Stomach (tissue), 9 donors: ENCODE results near the gene H2AZ1. TPM values are rescaled to one million over a fixed set of nuclear protein-coding genes. Genes with fewer than 3 reads are reported as not detected.

ENCODE experiments used
- DNase-seq, 2 donors: peaks; one replicate each; pipeline versions ENCODE4 v3.0.0 to v3.0.0-alpha.2; 2013 to 2019
- H3K27ac ChIP-seq, 5 donors: fragments of 200-600 bp in 4 of 5; sonication (generic) in 4 of 5; one replicate each; pipeline ENCODE4 v1.5.1; 2013 to 2019; ENCODE audit warnings: mild to moderate bottlenecking in 1 of 5, moderate library complexity in 1 of 5
- H3K27me3 ChIP-seq, 3 donors: fragments of 200-600 bp; sonication (generic); one replicate each; pipeline ENCODE4 v1.5.1; 2017 to 2019; ENCODE audit warnings: mixed run types in 1 of 3
- H3K36me3 ChIP-seq, 4 donors: fragments of 200-600 bp; sonication (generic); 1 replicate in 3 of 4; 2 replicates in 1 of 4; pipeline ENCODE4 v1.5.1; 2016 to 2019
- H3K4me1 ChIP-seq, 4 donors: fragments of 200-600 bp; sonication (generic); one replicate each; pipeline ENCODE4 v1.5.1; 2016 to 2019
- H3K4me3 ChIP-seq, 4 donors: fragments of 200-600 bp; sonication (generic) in 3 of 4; one replicate each; pipeline ENCODE4 v1.5.1; 2016 to 2019; ENCODE audit warnings: mild to moderate bottlenecking in 1 of 4
- H3K9me3 ChIP-seq, 4 donors: fragments of 200-600 bp; sonication (generic); one replicate each; pipeline ENCODE4 v1.5.1; 2016 to 2019
- EP300 ChIP-seq: sonication (generic); formaldehyde crosslinking; IDR thresholded peaks from one replicate; pipeline ENCODE4 v1.6.1; 2017; ENCODE audit warnings: antibody characterized with exemption
- POLR2A ChIP-seq, 4 donors: fragments of 450-650 bp; IDR thresholded peaks; one replicate each; pipeline ENCODE4 v1.6.1; 2016; ENCODE audit warnings: antibody characterized with exemption in 4 of 4, control low read depth in 2 of 4, mild to moderate bottlenecking in 1 of 4, moderate library complexity in 1 of 4
- POLR2AphosphoS5 ChIP-seq, 3 donors: sonication (generic); formaldehyde crosslinking; IDR thresholded peaks; one replicate each; pipeline ENCODE4 v1.6.1; 2016; ENCODE audit warnings: antibody characterized with exemption in 3 of 3
- WGBS, 5 donors: extraction: QIAGEN DNeasy Blood & Tissue Kit in 3 of 5; methylation state at CpG; one replicate each; pipeline versions ENCODE4 v1.1.5 to v1.1.7; 2013 to 2018; 5-methylcytosine and 5-hydroxymethylcytosine counted together
- intact Hi-C: fragments of 100-400 bp; cut with DNase I; formaldehyde crosslinking; loops from one replicate; pipeline ENCODE4 v1.15.1; 2023; ENCODE audit warnings: low total_unique reads
- polyA plus RNA-seq, 3 donors: library from polyadenylated mRNA; stranded (reverse); fragments of 200-250 nt; gene quantifications; one replicate each; pipeline ENCODE4 v1.2.3, GENCODE V29; 2013
- total RNA-seq, 5 donors: library from RNA; depleted of rRNA; stranded (reverse); fragments of >200 nt; gene quantifications; one replicate each; pipeline versions ENCODE4 v1.1.0 to v1.2.3, GENCODE V29; 2014 to 2016
- TF ChIP-seq, protein P1 (sequence below), 7 experiments: fragments of 450-650 bp in 4 of 7; fragments of 200-600 bp in 3 of 7; sonication (generic) in 3 of 7; IDR thresholded peaks; one replicate each; pipeline ENCODE4 v1.5.1; 2016 to 2019; ENCODE audit warnings: antibody characterized with exemption in 7 of 7, control low read depth in 2 of 7, mild to moderate bottlenecking in 1 of 7
- donor health status: healthy with polysubstance abuse.
- donor health status: Bipolar disorder and iron deficiency.
- donor health status: healthy.

H2AZ1 gene
- total and polyA plus RNA-seq, 8 donors, result 51.6 to 351 (median 175) TPM

DNA sequence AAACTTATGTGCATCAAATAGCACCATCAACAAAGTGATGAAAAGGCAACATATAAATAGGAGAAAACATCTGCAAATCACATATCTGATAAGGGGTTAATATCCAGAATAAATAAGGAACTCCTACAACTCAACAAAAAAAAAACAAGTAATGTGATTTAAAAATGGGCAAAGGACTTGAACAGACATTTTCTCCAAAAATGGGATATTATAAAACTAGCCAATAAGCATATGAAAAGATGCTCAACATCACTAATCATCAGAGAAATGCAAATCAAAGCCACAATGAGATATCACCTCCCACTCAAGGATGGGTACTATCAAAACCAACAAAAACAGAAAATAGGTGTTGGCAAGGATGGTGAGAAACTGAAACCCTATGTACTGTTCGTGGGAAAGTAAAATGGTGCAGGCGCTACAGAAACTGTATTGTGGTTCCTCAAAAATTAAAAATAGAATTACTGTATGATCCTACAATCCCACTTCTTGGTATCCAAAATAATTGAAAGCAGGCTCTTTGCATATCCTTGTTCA is 6.1 kb downstream of the H2AZ1 start:
- WGBS, 5 donors, result 84 to 91% (median 88%) methylated on average over 2 of the region's 2 CpGs

GRCh38 chr4:99938243-99938753 is 11.8 kb downstream of the H2AZ1 start:
- intact Hi-C loops, result no loop called here
- Histone ChIP-seq H3K4me1 (peaks cover 0 to 11% (median 4%) of the 10 kb centered on the region in 4 donors), H3K9me3 (peaks cover 0 to 22% (median 12%) of the 10 kb centered on the region in 4 donors), H3K36me3 (peaks cover 0 to 22% (median 21%) of the 10 kb centered on the region in 4 donors), H3K27ac (no peak overlapping the region), H3K4me3 (no peak overlapping the region), H3K27me3 (no peaks in the 10 kb centered on the region)
- WGBS, 5 donors, result 92 to 95% (median 94%) methylated on average over 3 of the region's 3 CpGs
- no peak for TF ChIP-seq POLR2AphosphoS5 (IDR thresholded peaks at IDR 0.05)
- TF ChIP-seq, protein P1, sequence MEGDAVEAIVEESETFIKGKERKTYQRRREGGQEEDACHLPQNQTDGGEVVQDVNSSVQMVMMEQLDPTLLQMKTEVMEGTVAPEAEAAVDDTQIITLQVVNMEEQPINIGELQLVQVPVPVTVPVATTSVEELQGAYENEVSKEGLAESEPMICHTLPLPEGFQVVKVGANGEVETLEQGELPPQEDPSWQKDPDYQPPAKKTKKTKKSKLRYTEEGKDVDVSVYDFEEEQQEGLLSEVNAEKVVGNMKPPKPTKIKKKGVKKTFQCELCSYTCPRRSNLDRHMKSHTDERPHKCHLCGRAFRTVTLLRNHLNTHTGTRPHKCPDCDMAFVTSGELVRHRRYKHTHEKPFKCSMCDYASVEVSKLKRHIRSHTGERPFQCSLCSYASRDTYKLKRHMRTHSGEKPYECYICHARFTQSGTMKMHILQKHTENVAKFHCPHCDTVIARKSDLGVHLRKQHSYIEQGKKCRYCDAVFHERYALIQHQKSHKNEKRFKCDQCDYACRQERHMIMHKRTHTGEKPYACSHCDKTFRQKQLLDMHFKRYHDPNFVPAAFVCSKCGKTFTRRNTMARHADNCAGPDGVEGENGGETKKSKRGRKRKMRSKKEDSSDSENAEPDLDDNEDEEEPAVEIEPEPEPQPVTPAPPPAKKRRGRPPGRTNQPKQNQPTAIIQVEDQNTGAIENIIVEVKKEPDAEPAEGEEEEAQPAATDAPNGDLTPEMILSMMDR (IDR thresholded peaks at IDR 0.05), result no peak
- TF ChIP-seq POLR2A (IDR thresholded peaks at IDR 0.05), result no peak
- TF ChIP-seq EP300, result no peak
- no peak for DNase-seq

More for the DNA sequence above, 6.1 kb downstream of the H2AZ1 start:
- intact Hi-C loops, result loop anchor here (10.0 kb wide), 2 partner anchors 49 to 379 kb away; partner anchors contain the start of genes LAMTOR3 and TRMT10A
- TF ChIP-seq POLR2A (IDR thresholded peaks at IDR 0.05) (no peak), EP300 (no peak), POLR2AphosphoS5 (IDR thresholded peaks at IDR 0.05) (no peak)
- TF ChIP-seq, protein P1 (IDR thresholded peaks at IDR 0.05), result no peak
- Histone ChIP-seq H3K27ac (no peak overlapping the region), H3K27me3 (no peaks in the 10 kb centered on the region), H3K4me3 (no peak overlapping the region), H3K36me3 (peaks cover 0 to 10% (median 7%) of the 10 kb centered on the region in 4 donors), H3K9me3 (no peaks in the 10 kb centered on the region), H3K4me1 (peaks cover 20 to 58% (median 44%) of the 10 kb centered on the region in 4 donors)
- DNase-seq, result no peak

DNA sequence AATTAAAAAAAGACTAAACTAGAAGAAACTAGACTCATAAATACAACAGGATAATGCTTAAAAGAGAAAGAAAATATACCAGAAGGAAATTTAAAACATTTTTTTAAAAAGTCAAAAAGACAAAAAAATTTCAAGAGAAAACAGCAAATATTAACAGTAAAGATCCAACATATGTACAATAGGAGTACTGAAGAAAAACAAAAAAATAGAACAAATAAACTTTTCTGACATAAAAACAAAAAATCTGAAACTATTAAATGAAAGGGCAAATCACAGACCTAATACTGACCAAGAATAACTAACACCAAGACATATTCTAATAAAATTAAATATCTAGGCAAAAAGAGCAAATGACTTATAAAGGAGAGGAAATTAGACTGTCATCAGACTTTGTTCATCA is 15.2 kb downstream of the H2AZ1 start:
- Histone ChIP-seq H3K4me3 (no peak overlapping the region), H3K4me1 (no peaks in the 10 kb centered on the region), H3K27me3 (no peaks in the 10 kb centered on the region), H3K36me3 (peaks cover 0 to 26% (median 23%) of the 10 kb centered on the region in 4 donors), H3K27ac (no peak overlapping the region), H3K9me3 (peaks cover 0 to 22% (median 12%) of the 10 kb centered on the region in 4 donors)
- no peak for TF ChIP-seq EP300
- no peak for TF ChIP-seq POLR2A (IDR thresholded peaks at IDR 0.05)
- TF ChIP-seq, protein P1 (IDR thresholded peaks at IDR 0.05), result no peak
- TF ChIP-seq POLR2AphosphoS5 (IDR thresholded peaks at IDR 0.05), result no peak
- intact Hi-C loops, result no loop called here
- DNase-seq, result no peak

DNA sequence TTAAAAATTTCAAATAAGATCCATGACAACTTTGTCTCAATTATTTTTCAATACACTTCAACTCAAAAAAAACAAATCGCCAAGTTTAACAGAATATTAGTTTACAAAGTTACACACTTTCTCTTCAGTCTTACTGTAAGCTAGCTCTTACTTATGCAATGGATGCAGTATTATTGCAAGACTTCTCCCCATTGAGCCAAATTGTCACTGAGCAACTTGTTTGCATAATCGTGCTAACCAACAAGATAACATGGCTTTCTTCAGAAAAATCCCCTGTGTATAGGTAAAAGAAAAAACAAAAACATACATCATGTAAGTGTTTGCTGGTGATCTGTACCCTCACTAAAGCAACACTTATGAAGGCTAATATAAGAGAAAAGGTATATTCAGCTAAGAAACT is 22.5 kb downstream of the H2AZ1 start:
- Histone ChIP-seq H3K4me3 (no peak overlapping the region), H3K4me1 (peaks cover 0 to 5% (median 0%) of the 10 kb centered on the region in 4 donors), H3K36me3 (peaks cover 0 to 51% (median 37%) of the 10 kb centered on the region in 4 donors), H3K9me3 (no peaks in the 10 kb centered on the region), H3K27me3 (no peaks in the 10 kb centered on the region), H3K27ac (no peak overlapping the region)
- 63 to 86% (median 85%) methylated on average over 2 of the region's 2 CpGs for WGBS, 5 donors
- DNase-seq, result no peak
- intact Hi-C loops, result no loop called here
- TF ChIP-seq EP300, result no peak
- TF ChIP-seq POLR2A (IDR thresholded peaks at IDR 0.05), result no peak
- TF ChIP-seq, protein P1 (IDR thresholded peaks at IDR 0.05), result no peak
- TF ChIP-seq POLR2AphosphoS5 (IDR thresholded peaks at IDR 0.05), result no peak
